ENCODE data around the gene LIPG.
"Not testable (repeated sequence)": the region's sequence is repeated elsewhere in the genome, so short reads cannot be mapped to it uniquely, and the experiment has no call there.

LIPG gene

GRCh38 chr18:49573835-49574234 lies 12.0 kb downstream of the LIPG start:
- no peak for DNase-seq (ENCODE audit: low spot score)

GRCh38 chr18:49579041-49579440 lies 17.2 kb downstream of the LIPG start:
- not testable (repeated sequence) for DNase-seq (ENCODE audit: low spot score)

- not testable (repeated sequence) for DNase-seq (ENCODE audit: low spot score)
These were observed 17.7 kb downstream of the LIPG start for GRCh38 chr18:49579583-49579982.

GRCh38 chr18:49580279-49580678 lies 18.4 kb downstream of the LIPG start:
- no peak for DNase-seq (ENCODE audit: low spot score)

- no peak for DNase-seq (ENCODE audit: low spot score)
These were observed 19.5 kb downstream of the LIPG start for GRCh38 chr18:49581371-49581770.

- DNase-seq (ENCODE audit: low spot score), result no peak
These were observed 20.7 kb downstream of the LIPG start for GRCh38 chr18:49582579-49582978.

GRCh38 chr18:49584394-49584793 lies 22.5 kb downstream of the LIPG start:
- DNase-seq (ENCODE audit: low spot score), result no peak

GRCh38 chr18:49584951-49585350 lies 23.1 kb downstream of the LIPG start:
- DNase-seq (ENCODE audit: low spot score), result not testable (repeated sequence)

GRCh38 chr18:49585781-49586663 lies 24.2 kb downstream of the LIPG start:
- DNase-seq (ENCODE audit: low spot score), result no peak

- DNase-seq (ENCODE audit: low spot score), result no peak
These were observed 26.3 kb downstream of the LIPG start for GRCh38 chr18:49588171-49588570.

- DNase-seq (ENCODE audit: low spot score), result no peak
These were observed 27.1 kb downstream of the LIPG start for GRCh38 chr18:49588971-49589370.

- DNase-seq (ENCODE audit: low spot score), result no peak
These were observed 28.8 kb downstream of the LIPG start for GRCh38 chr18:49590608-49591007.

GRCh38 chr18:49591271-49591670 lies 29.4 kb downstream of the LIPG start:
- no peak for DNase-seq (ENCODE audit: low spot score)

- no peak for DNase-seq (ENCODE audit: low spot score)
These were observed 29.9 kb downstream of the LIPG start for GRCh38 chr18:49591775-49592174.

- no peak for DNase-seq (ENCODE audit: low spot score)
These were observed 34.8 kb downstream of the LIPG start for GRCh38 chr18:49596687-49597086.

GRCh38 chr18:49597157-49597931 lies 35.5 kb downstream of the LIPG start:
- DNase-seq (ENCODE audit: low spot score), result no peak

- DNase-seq (ENCODE audit: low spot score), result no peak
These were observed 39.4 kb downstream of the LIPG start for GRCh38 chr18:49601211-49601610.

- DNase-seq (ENCODE audit: low spot score), result no peak
These were observed 46.8 kb downstream of the LIPG start for GRCh38 chr18:49608366-49609255.

GRCh38 chr18:49609256-49610021 lies 47.6 kb downstream of the LIPG start:
- DNase-seq (ENCODE audit: low spot score), result no peak

- no peak for DNase-seq (ENCODE audit: low spot score)
These were observed 48.2 kb downstream of the LIPG start for GRCh38 chr18:49610022-49610445.

GRCh38 chr18:49611316-49611715 lies 49.5 kb downstream of the LIPG start:
- DNase-seq (ENCODE audit: low spot score), result no peak

Data from D341Med (cell line).